NB4 (cell line): ENCODE data around the gene DPY19L3.
"Not testable (repeated sequence)": the region's sequence is repeated elsewhere in the genome, so short reads cannot be mapped to it uniquely, and the experiment has no call there.

Experiments
- DNase-seq: peaks from one replicate; pipeline ENCODE4 v3.0.0; 2010; ENCODE audit warnings: low read depth
- H3K4me3 ChIP-seq: one replicate; pipeline ENCODE4 v1.5.1; 2011; ENCODE audit warnings: mild to moderate bottlenecking, low read depth, low read length, moderate library complexity
- CTCF ChIP-seq: IDR thresholded peaks from one replicate; pipeline ENCODE4 v1.5.1; 2012; ENCODE audit warnings: low read depth, low read length
- MAX ChIP-seq: IDR thresholded peaks from 2 replicates; pipeline ENCODE4 v1.6.1; 2011; ENCODE audit warnings: low read depth, low read length
- MYC ChIP-seq: IDR thresholded peaks from 2 replicates; pipeline ENCODE4 v1.6.1; 2011; ENCODE audit warnings: low read depth, low read length
- POLR2A ChIP-seq: IDR thresholded peaks from 2 replicates; pipeline ENCODE4 v1.6.1; 2011; ENCODE audit warnings: mild to moderate bottlenecking; ENCODE audit not compliant: insufficient read length; ENCODE audit errors: extremely low read depth

Gene DPY19L3

GRCh38 chr19:32415246-32415645 is 9.7 kb downstream of the DPY19L3 start:
- DNase-seq: no peak
- TF ChIP-seq CTCF: no peak
- TF ChIP-seq MAX: no peak
- TF ChIP-seq POLR2A: no peak
- TF ChIP-seq MYC: no peak

DNA sequence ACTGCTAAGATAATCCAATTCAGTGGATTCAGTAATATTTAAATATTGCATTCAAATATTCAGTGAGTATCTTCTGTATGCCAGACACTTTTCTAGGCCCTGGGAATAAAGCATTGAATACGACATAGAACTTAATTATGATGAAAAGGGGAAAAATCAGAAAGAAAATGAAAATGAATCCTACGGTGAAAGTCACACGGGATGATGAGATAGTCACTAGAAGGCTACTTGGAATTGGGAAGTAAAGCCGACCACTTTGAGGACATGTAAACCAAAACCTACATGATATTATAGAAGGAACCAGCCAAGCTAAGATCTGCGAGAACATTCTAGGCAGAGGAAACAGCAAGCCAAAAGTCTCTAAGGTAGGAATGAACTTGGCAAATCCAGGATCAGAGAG is 10.1 kb downstream of the DPY19L3 start:
- no peak for DNase-seq
- TF ChIP-seq POLR2A: no peak
- no peak overlapping the region for H3K4me3 ChIP-seq

More at GRCh38 chr19:32415246-32415645, 9.7 kb downstream of the DPY19L3 start:
- no peak overlapping the region for H3K4me3 ChIP-seq

DNA sequence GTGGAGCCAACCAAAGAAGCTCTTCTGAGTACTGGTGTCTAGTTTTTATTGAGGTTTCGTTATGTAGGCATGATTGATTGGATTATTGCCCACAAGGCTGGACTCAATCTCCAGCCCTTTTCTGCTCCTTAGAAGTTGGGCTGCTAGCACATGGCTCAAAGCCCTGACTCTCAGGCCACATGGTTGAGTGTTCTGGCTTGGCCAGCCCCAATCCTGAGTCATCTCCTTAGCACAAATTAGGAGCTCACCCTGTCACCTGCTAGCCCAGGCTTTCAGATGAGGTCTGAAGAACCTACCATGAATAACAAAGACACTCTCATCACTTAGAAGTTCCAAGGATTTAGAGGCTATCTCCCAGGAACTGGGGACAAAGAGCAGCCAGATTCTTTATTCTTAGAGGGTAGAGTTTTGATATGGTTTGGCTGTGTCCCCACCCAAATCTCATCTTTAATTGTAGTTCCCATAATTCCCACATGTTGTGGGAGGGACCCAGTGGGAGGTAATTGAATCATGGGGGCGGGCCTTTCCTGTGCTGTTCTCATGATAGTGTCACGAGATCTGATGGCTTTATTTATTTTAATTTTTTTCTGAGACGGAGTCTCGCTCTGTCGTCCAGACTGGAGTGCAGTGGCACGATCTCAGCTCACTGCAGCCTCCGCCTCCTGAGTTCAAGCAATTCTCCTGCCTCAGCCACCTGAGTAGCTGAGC is 11.3 kb downstream of the DPY19L3 start:
- no peak overlapping the region for H3K4me3 ChIP-seq
- TF ChIP-seq MYC (no peak), MAX (no peak), POLR2A (no peak), CTCF (no peak)
- no peak for DNase-seq

- no peak for DNase-seq
- TF ChIP-seq MAX: no peak
- no peak for TF ChIP-seq POLR2A
- no peak for TF ChIP-seq CTCF
- TF ChIP-seq MYC: no peak
- H3K4me3 ChIP-seq: no peak overlapping the region
These were observed 12.6 kb downstream of the DPY19L3 start for GRCh38 chr19:32418155-32418554.

DNA sequence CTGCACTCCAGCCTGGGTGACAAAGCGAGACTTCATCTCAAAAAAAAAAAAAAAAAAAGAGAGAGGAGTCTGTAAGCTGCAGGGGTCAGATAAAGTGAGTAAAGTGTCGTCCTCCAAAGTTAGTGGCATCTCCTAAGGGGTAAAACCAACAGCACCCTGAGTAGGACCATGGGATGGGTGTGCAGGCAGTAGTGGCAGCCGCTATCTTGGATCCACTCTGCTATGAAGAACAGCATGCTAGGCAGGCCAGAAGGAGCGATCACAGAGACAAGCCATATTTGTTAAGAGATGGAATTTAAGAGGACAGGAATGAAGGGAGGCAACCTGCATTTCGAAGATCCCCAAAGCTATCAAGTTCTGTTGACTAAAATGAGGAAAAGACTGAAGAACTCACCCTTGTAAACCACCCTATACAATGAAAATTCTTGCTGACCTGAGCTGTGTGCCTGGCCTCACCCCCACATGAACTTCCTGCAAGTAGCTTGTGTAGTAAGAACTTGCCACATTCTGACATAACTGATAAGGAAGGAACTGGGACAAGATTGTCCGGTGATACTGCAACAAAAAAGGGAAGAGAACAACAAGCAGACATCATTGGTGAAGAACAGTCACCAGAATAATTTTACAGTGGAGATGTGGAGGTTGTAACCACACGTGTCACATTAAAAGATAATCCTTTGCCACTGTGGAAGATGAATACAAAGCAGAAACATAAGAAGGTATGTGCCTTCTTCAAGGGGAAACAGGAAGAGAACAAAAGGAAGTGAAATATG is 16.2 kb downstream of the DPY19L3 start:
- H3K4me3 ChIP-seq: no peak overlapping the region
- peak; percentile 64 for TF ChIP-seq MAX
- TF ChIP-seq MYC: no peak
- peak; percentile 89 for DNase-seq

- DNase-seq: no peak
- H3K4me3 ChIP-seq: no peak overlapping the region
- TF ChIP-seq MAX (no peak), POLR2A (no peak), CTCF (no peak), MYC (no peak)
These were observed 16.9 kb downstream of the DPY19L3 start for GRCh38 chr19:32422435-32422834.

DNA sequence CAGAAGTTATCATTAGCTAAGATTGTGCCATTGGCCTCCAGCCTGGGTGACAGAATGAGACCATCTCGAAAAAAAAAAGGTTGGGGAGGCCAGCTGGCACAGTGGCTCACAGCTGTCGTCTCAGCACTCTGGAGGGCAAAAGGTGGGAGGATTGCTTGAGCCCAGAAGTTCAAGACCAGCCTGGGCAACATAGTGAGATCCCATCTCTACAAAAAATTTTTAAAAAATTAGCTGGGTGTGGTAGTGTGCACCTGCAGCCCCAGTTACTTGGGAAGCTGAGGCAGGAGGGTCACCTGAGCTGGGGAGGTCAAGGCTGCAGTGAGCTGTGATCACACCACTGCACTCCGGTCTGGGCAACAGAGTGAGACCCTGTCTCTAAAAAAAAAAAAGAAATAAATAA is 18.4 kb downstream of the DPY19L3 start:
- DNase-seq, H3K4me3 ChIP-seq: not testable (repeated sequence)
